IPS DF 4.7 (cell line): ENCODE data around the gene WDR26.
"Not testable (repeated sequence)": the region's sequence is repeated elsewhere in the genome, so short reads cannot be mapped to it uniquely, and the experiment has no call there.

Experiments used
- DNase-seq: peaks from one replicate; pipeline ENCODE4 v3.0.0-alpha.2; 2013; ENCODE audit warnings: low spot score; ENCODE audit errors: extremely low read depth

The WDR26 gene

GRCh38 chr1:224352436-224353085 lies 82.0 kb downstream of the WDR26 start:
- not testable (repeated sequence) for DNase-seq

GRCh38 chr1:224349716-224350115 lies 84.9 kb downstream of the WDR26 start:
- DNase-seq = not testable (repeated sequence)

- DNase-seq = no peak
Observed at GRCh38 chr1:224348137-224348536, 86.5 kb downstream of the WDR26 start.

GRCh38 chr1:224343679-224344078 lies 90.9 kb downstream of the WDR26 start:
- no peak for DNase-seq

- not testable (repeated sequence) for DNase-seq
Observed at GRCh38 chr1:224340453-224341384, 93.9 kb downstream of the WDR26 start.

GRCh38 chr1:224339442-224340033 lies 95.1 kb downstream of the WDR26 start:
- no peak for DNase-seq

- DNase-seq = no peak
Observed at GRCh38 chr1:224338150-224338838, 96.3 kb downstream of the WDR26 start.
